Astrocyte (in vitro differentiated cells and primary cell): ENCODE data around the gene FUOM.

Experiments used
- EZH2 ChIP-seq: IDR thresholded peaks from 2 replicates; pipeline ENCODE4 v1.6.1; 2012; ENCODE audit warnings: mild to moderate bottlenecking, low read length, inconsistent platforms; ENCODE audit not compliant: insufficient read depth
- TF ChIP-seq, protein P1 (sequence below): IDR thresholded peaks from 2 replicates; pipeline ENCODE4 v1.5.1; 2011; ENCODE audit warnings: low read depth, mild to moderate bottlenecking, inconsistent platforms, low read length, moderate library complexity; ENCODE audit not compliant: insufficient read depth

DNA sequence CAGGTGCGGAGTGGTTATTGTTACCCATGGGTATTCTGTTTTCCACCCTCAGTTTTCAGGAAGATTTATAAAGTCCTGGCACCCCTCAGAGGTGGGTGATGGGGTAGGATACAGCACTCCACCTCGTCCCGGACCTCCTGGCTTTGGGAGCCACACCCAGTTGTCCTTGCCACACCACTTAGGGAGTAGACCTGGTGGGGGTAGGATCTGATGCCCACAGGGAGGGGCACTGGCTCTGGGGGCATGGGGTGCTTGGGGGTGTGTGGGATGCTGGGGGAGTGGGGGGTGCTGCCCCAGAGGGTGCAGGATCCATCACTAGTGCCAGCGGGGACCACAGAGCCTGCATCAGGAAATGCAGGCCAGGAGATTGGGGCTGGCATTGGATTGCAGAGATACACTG lies 44.6 kb downstream of the FUOM start:
- TF ChIP-seq, protein P1, sequence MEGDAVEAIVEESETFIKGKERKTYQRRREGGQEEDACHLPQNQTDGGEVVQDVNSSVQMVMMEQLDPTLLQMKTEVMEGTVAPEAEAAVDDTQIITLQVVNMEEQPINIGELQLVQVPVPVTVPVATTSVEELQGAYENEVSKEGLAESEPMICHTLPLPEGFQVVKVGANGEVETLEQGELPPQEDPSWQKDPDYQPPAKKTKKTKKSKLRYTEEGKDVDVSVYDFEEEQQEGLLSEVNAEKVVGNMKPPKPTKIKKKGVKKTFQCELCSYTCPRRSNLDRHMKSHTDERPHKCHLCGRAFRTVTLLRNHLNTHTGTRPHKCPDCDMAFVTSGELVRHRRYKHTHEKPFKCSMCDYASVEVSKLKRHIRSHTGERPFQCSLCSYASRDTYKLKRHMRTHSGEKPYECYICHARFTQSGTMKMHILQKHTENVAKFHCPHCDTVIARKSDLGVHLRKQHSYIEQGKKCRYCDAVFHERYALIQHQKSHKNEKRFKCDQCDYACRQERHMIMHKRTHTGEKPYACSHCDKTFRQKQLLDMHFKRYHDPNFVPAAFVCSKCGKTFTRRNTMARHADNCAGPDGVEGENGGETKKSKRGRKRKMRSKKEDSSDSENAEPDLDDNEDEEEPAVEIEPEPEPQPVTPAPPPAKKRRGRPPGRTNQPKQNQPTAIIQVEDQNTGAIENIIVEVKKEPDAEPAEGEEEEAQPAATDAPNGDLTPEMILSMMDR, result no peak
- no peak for TF ChIP-seq EZH2
